Measurements from ENCODE around the gene RARA. TPM values are rescaled to one million over a fixed set of nuclear protein-coding genes. Genes with fewer than 3 reads are reported as not detected.

The RARA gene
- polyA plus RNA-seq, 3 donors: 14.9 to 63.9 (median 29.4) TPM

GRCh38 chr17:40348562-40349476 is 39.8 kb downstream of the RARA start:
- H3K4me2 ChIP-seq (replicated peaks; ENCODE audit: extremely low read depth, low read length, poor library complexity, severe bottlenecking): no peak overlapping the region
- no peaks in the 10 kb centered on the region for H3K27me3 ChIP-seq (ENCODE audit: control insufficient read depth in 2 of 2, insufficient read depth in 2 of 2, low read length in 2 of 2)
- no peak overlapping the region for H2AFZ ChIP-seq (ENCODE audit: insufficient read depth, low read depth, low read length, poor library complexity, severe bottlenecking)
- no peak overlapping the region for H3K9ac ChIP-seq (ENCODE audit: insufficient read depth, low read length, poor library complexity, severe bottlenecking)
- H4K20me1 ChIP-seq (ENCODE audit: insufficient read depth, low read length): peaks cover 100% of the 10 kb centered on the region
- TF ChIP-seq, protein P1, sequence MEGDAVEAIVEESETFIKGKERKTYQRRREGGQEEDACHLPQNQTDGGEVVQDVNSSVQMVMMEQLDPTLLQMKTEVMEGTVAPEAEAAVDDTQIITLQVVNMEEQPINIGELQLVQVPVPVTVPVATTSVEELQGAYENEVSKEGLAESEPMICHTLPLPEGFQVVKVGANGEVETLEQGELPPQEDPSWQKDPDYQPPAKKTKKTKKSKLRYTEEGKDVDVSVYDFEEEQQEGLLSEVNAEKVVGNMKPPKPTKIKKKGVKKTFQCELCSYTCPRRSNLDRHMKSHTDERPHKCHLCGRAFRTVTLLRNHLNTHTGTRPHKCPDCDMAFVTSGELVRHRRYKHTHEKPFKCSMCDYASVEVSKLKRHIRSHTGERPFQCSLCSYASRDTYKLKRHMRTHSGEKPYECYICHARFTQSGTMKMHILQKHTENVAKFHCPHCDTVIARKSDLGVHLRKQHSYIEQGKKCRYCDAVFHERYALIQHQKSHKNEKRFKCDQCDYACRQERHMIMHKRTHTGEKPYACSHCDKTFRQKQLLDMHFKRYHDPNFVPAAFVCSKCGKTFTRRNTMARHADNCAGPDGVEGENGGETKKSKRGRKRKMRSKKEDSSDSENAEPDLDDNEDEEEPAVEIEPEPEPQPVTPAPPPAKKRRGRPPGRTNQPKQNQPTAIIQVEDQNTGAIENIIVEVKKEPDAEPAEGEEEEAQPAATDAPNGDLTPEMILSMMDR (IDR thresholded peaks at IDR 0.05): no peak
- Mint-ChIP-seq H3K9me3 (no peaks in the 10 kb centered on the region), H3K27ac (peak overlapping the region in 4 of 7 donors; percentile 19 to 74 (median 46)), H3K4me1 (peaks cover 77% of the 10 kb centered on the region), H3K4me3 (peak overlapping the region in 1 of 2 donors; percentile 20), H3K27me3 (ENCODE audit: low read depth in 3 of 3) (peaks cover under 1 to 6% (median 4%) of the 10 kb centered on the region in 3 donors), H3K36me3 (peaks cover 68 to 87% of the 10 kb centered on the region in 2 donors)
- 67% methylated on average over 17 of the region's 17 CpGs for WGBS (ENCODE audit: insufficient coverage)
- peaks cover 58 to 70% of the 10 kb centered on the region in 2 donors for H3K36me3 ChIP-seq (replicated peaks in 1 of 2; ENCODE audit: control insufficient read depth in 1 of 2, insufficient read depth in 2 of 2, low read length in 2 of 2)
- H3K79me2 ChIP-seq (ENCODE audit: insufficient read depth, low read length): peaks cover 72% of the 10 kb centered on the region
- no peak for DNase-seq
- H3K9me3 ChIP-seq (replicated peaks in 1 of 2; ENCODE audit: control insufficient read depth in 1 of 2, insufficient read depth in 1 of 2, low read length in 2 of 2): no peaks in the 10 kb centered on the region
- peak overlapping the region in 1 of 3 experiments; percentile 99 for H3K4me3 ChIP-seq (replicated peaks in 1 of 3; ENCODE audit: low read depth in 2 of 3, low read length in 3 of 3)
- H3K4me1 ChIP-seq (ENCODE audit: control insufficient read depth in 1 of 2, insufficient read depth in 2 of 2, low read length in 2 of 2): peaks cover 53 to 76% of the 10 kb centered on the region in 2 donors
- no peak overlapping the region for H3K27ac ChIP-seq (ENCODE audit: low read depth in 1 of 2, low read length in 2 of 2)
- intact Hi-C loops (cut with micrococcal nuclease): no loop called here

DNA sequence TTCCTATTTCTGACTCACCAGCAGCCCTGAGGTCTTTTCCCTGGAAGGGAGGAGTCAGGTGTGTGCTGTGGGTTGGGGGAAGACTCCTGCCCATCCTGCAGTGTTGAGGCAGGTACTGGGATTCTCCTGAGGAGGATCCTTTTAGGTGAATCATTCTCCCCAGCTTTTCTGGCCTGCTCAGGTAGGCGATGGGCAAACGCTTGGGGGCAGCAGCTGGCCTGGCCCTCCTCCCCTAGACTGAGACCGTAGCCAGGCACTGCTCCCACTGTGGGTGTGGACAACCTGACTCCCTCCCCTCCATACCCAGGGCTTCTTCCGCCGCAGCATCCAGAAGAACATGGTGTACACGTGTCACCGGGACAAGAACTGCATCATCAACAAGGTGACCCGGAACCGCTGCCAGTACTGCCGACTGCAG is 40.5 kb downstream of the RARA start:
- Histone ChIP-seq H2AFZ (ENCODE audit: insufficient read depth, low read depth, low read length, poor library complexity, severe bottlenecking) (no peak overlapping the region), H3K27me3 (ENCODE audit: control insufficient read depth in 2 of 2, insufficient read depth in 2 of 2, low read length in 2 of 2) (no peaks in the 10 kb centered on the region), H3K36me3 (replicated peaks in 1 of 2; ENCODE audit: control insufficient read depth in 1 of 2, insufficient read depth in 2 of 2, low read length in 2 of 2) (peaks cover 63 to 77% of the 10 kb centered on the region in 2 donors), H3K9me3 (replicated peaks in 1 of 2; ENCODE audit: control insufficient read depth in 1 of 2, insufficient read depth in 1 of 2, low read length in 2 of 2) (no peaks in the 10 kb centered on the region), H3K27ac (ENCODE audit: low read depth in 1 of 2, low read length in 2 of 2) (no peak overlapping the region), H3K4me2 (replicated peaks; ENCODE audit: extremely low read depth, low read length, poor library complexity, severe bottlenecking) (no peak overlapping the region), H3K4me1 (ENCODE audit: control insufficient read depth in 1 of 2, insufficient read depth in 2 of 2, low read length in 2 of 2) (peaks cover 46 to 73% of the 10 kb centered on the region in 2 donors), H3K79me2 (ENCODE audit: insufficient read depth, low read length) (peaks cover 70% of the 10 kb centered on the region), H3K9ac (ENCODE audit: insufficient read depth, low read length, poor library complexity, severe bottlenecking) (no peak overlapping the region), H4K20me1 (ENCODE audit: insufficient read depth, low read length) (peaks cover 100% of the 10 kb centered on the region), H3K4me3 (replicated peaks in 1 of 3; ENCODE audit: low read depth in 2 of 3, low read length in 3 of 3) (no peak overlapping the region)
- H3K9me3 Mint-ChIP-seq: no peaks in the 10 kb centered on the region
- H3K36me3 Mint-ChIP-seq: peaks cover 67 to 87% of the 10 kb centered on the region in 2 donors
- H3K27ac Mint-ChIP-seq: peak overlapping the region in 3 of 7 donors; percentile 31 to 74 (median 57)
- no peak for DNase-seq
- peaks cover 0 to 6% (median 4%) of the 10 kb centered on the region in 3 donors for H3K27me3 Mint-ChIP-seq (ENCODE audit: low read depth in 3 of 3)
- WGBS (ENCODE audit: insufficient coverage): 96% methylated on average over 10 of the region's 10 CpGs
- H3K4me3 Mint-ChIP-seq: no peak overlapping the region
- intact Hi-C loops (cut with micrococcal nuclease): no loop called here
- H3K4me1 Mint-ChIP-seq: peaks cover 70% of the 10 kb centered on the region
- TF ChIP-seq, protein P1 (IDR thresholded peaks at IDR 0.05): no peak

Measured in CD14-positive monocyte (primary cell).